Motor neuron (in vitro differentiated cells): Measurements from ENCODE around the gene PTPN11. TPM values are rescaled to one million over a fixed set of nuclear protein-coding genes. Genes with fewer than 3 reads are reported as not detected.

Experiments
- ATAC-seq, 8 experiments: fragments of 200-7000 bp; cut with Tn5 transposase; replicated peaks in 6 of 8; 2 replicates each; pipeline ENCODE4 v1.8.0; 2021; ENCODE audit warnings: mild to moderate bottlenecking in 8 of 8, moderate library complexity in 8 of 8
- H3K27ac ChIP-seq, 2 donors: fragments of 250-450 bp; sonication (Bioruptor Pico); 2 replicates each; pipeline ENCODE4 v1.9.0; 2021; ENCODE audit warnings: antibody characterized with exemption in 2 of 2, mild to moderate bottlenecking in 2 of 2, moderate library complexity in 1 of 2
- H3K4me1 ChIP-seq, 2 donors: fragments of 250-450 bp; sonication (Bioruptor Pico); replicated peaks in 1 of 2; 2 replicates each; pipeline ENCODE4 v1.6.1; 2021; ENCODE audit warnings: antibody characterized with exemption in 2 of 2, mild to moderate bottlenecking in 2 of 2, moderate library complexity in 1 of 2
- H3K4me3 ChIP-seq, 5 donors: fragments of 250-450 bp; sonication (Bioruptor Pico); 2 replicates each; pipeline ENCODE4 v1.9.0; 2021; ENCODE audit warnings: antibody characterized with exemption in 5 of 5, mild to moderate bottlenecking in 5 of 5, moderate library complexity in 4 of 5
- WGBS, 10 experiments: fragments of 450-650 bp; shearing (Covaris generic); methylation state at CpG; one replicate each; pipeline ENCODE4 v1.0.0; 2022; 5-methylcytosine and 5-hydroxymethylcytosine counted together
- in situ Hi-C, 9 experiments: fragments of 400-800 bp; cut with MboI; loops; one replicate each; pipeline ENCODE4 v1.15.0; 2021; ENCODE audit warnings: low sequenced_read_pairs in 9 of 9, low pct_unique_long_range_greater_than_20kb in 2 of 9; ENCODE audit not compliant: unreplicated experiment in 9 of 9
- total RNA-seq, 8 experiments: library from RNA; unstranded; fragments of 300-600 nt; gene quantifications; 2 replicates each; pipeline versions ENCODE4 v1.2.3 to v1.2.4, GENCODE V29; 2022

PTPN11 gene
- total RNA-seq, 8 experiments from 2014 or later, result 29.2 to 96.4 (median 49.9) TPM

DNA sequence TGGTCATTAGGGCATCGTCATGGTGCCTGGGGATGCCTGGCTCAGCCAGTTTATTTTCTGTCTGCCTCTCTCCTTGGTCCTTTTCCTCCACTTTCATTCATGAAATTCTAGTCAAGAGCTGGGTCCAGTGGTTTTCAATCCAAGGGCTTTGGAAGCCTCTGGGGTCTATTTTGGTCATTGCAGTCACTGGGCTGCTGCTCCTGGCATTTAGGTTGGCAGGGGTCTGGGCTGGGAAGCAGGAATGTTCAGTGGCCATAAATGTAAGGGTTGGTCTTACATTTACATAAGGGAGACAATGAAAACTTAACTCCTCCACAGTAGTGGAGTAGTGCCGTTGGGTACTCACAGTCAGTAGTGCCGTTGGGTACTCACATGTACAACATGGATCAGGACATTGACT is 48.1 kb downstream of the PTPN11 start:
- Histone ChIP-seq H3K4me3 (no peak overlapping the region), H3K27ac (no peak overlapping the region), H3K4me1 (no peaks in the 10 kb centered on the region)
- WGBS, 10 experiments, result 71 to 100% (median 100%) methylated on average over 1 to 3 of the region's 3 CpGs; no CpG with 5 or more reads in 3 of the 10 experiments
- in situ Hi-C loops, result loop anchor here in 1 of 9 experiments (25.0 kb wide), 1 partner anchor 470 kb away; the partner anchor contains the start of gene OAS3
- ATAC-seq, result no peak

DNA sequence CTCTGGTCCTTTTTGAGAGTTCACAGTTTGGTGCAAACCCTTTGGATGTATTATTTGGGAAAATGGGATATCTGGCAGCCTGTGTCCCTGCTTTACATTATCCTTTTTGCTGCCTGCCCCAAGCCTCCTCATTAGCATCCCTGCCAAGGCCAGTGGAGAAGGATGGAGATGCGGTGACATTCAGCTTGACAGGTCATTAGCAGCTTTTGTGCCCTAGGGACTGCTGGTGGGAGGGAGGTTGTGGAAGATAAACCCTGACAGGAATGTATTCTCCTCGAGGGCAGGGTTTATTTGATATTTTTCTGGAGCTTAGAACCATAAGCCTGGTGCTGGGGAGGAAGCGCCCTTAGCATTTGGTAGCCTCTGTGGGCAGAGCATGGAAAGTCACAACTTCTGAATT is 49.3 kb downstream of the PTPN11 start:
- WGBS, 10 experiments, result 58 to 100% (median 91%) methylated on average over 1 to 3 of the region's 3 CpGs; no CpG with 5 or more reads in 6 of the 10 experiments
- in situ Hi-C loops, result loop anchor here in 1 of 9 experiments (25.0 kb wide), 1 partner anchor 469 kb away; the partner anchor contains the start of gene OAS3
- peak in 1 of 8 experiments; percentile 21 for ATAC-seq

DNA sequence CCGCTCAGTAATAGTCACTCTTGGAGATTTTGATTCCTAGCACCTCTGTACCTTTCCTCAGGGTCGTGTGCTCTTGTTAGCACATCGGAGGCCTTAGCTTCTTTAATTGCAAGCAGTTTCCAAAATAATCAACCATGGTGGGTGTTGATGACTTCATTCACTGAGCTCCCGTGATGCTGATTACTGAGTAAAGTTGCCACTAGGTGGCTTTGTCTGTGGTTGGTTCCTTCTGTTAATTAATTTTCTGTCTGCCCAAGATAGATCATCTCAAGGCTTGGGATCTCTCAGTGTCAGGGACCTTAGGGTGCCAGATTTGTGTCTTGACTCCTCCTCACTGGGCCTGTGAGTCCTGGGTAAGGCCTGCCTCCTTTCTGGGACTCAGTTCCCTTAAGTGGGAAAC is 54.3 kb downstream of the PTPN11 start:
- in situ Hi-C loops, result loop anchor here in 1 of 9 experiments (25.0 kb wide), 1 partner anchor 464 kb away; the partner anchor contains the start of gene OAS3

More for the DNA sequence above, 49.3 kb downstream of the PTPN11 start:
- H3K4me3 ChIP-seq, result no peak overlapping the region
- no peak overlapping the region for H3K27ac ChIP-seq
- H3K4me1 ChIP-seq, result no peaks in the 10 kb centered on the region

DNA sequence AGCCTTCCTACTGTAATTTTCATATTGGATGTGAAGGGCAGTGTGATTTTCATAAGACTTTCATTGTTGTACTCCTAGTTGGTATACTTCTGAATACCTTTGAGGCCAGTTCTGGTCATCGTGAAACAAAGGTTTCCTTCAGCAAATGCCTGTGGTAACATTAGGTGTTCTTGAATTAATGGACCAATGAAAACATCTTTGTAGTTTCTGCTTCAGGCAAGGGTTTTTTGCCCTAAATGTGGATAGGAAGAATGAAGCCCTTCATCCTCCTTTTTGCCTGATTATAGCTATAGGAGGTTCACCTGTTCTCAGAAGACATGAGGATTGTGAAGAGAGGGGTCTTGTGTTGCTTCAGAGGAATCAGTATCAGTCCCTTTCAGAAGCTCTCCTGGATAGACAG is 60.7 kb downstream of the PTPN11 start:
- 100% methylated on average over 1 of the region's 1 CpG; no CpG with 5 or more reads in 1 of the 10 experiments for WGBS, 10 experiments
- in situ Hi-C loops, result no loop called here
- H3K27ac ChIP-seq, result no peak overlapping the region

More for the DNA sequence above, 54.3 kb downstream of the PTPN11 start:
- ATAC-seq, result peak in 1 of 8 experiments; percentile 10
- 79 to 100% (median 87%) methylated on average over 1 to 4 of the region's 4 CpGs; no CpG with 5 or more reads in 1 of the 10 experiments for WGBS, 10 experiments
- no peak overlapping the region for H3K27ac ChIP-seq
- no peak overlapping the region for H3K4me3 ChIP-seq
- H3K4me1 ChIP-seq, result no peaks in the 10 kb centered on the region

DNA sequence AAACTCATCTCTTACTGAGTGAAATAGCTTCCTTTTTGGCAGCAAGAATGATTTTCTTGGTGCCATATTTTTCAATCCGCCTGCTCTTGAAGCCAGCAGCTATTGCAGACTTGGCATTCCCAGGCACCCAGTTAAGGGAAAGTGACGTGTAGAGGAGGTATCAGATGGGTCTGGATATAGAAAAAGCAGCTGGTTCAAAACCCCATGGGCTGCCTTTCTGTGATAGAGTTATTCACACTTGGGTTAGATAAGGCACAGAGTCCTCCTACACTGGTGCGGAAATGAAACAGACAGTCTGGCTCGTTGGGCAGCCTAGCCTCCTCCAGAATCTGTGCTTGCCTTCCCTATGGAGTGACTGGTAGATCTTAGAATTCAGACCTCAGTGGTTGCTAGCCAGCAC is 62.2 kb downstream of the PTPN11 start:
- WGBS, 10 experiments, result 90 to 100% (median 97%) methylated on average over 2 to 3 of the region's 4 CpGs; no CpG with 5 or more reads in 2 of the 10 experiments
- ATAC-seq, result no peak
- in situ Hi-C loops, result no loop called here

More for the DNA sequence above, 60.7 kb downstream of the PTPN11 start:
- no peak for ATAC-seq
- H3K4me3 ChIP-seq, result no peak overlapping the region
- H3K4me1 ChIP-seq, result no peaks in the 10 kb centered on the region

DNA sequence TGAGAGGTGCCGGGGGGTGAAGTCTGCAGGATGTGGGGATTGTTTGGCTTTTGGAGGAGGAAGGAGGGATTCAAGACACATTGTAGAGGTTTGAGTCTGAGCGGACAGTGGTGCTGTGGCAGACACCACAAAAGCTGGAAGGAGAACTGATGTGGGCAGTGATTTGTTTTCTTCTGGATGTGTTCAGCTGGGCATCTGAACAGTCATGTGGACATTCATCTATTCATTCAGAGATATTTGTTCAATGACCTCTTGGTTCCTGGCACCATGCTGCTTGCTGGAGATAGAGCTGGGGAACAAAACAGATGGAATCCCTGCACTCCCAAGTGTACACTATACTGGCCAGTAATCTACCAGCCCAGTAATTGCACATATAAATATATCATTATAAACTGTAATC is 64.0 kb downstream of the PTPN11 start:
- no peak overlapping the region for H3K4me3 ChIP-seq
- H3K27ac ChIP-seq, result no peak overlapping the region
- 80 to 100% (median 100%) methylated on average over 1 to 2 of the region's 2 CpGs; no CpG with 5 or more reads in 4 of the 10 experiments for WGBS, 10 experiments
- H3K4me1 ChIP-seq, result no peaks in the 10 kb centered on the region
- peak in 1 of 8 experiments; percentile 53 for ATAC-seq
- in situ Hi-C loops, result no loop called here

More for the DNA sequence above, 62.2 kb downstream of the PTPN11 start:
- no peak overlapping the region for H3K27ac ChIP-seq
- no peak overlapping the region for H3K4me3 ChIP-seq
- H3K4me1 ChIP-seq, result no peaks in the 10 kb centered on the region

DNA sequence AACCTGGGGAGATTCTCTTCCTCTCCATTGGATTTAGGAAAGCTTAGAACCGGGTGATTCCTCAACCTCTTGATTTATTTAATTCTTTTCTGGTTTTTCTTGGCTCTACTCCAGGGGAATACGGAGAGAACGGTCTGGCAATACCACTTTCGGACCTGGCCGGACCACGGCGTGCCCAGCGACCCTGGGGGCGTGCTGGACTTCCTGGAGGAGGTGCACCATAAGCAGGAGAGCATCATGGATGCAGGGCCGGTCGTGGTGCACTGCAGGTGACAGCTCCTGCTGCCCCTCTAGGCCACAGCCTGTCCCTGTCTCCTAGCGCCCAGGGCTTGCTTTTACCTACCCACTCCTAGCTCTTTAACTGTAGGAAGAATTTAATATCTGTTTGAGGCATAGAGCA is 67.6 kb downstream of the PTPN11 start:
- ATAC-seq, result no peak
- Histone ChIP-seq H3K4me1 (no peaks in the 10 kb centered on the region), H3K4me3 (no peak overlapping the region), H3K27ac (no peak overlapping the region)
- in situ Hi-C loops, result no loop called here
- 93 to 100% (median 96%) methylated on average over 1 to 12 of the region's 12 CpGs; no CpG with 5 or more reads in 4 of the 10 experiments for WGBS, 10 experiments

DNA sequence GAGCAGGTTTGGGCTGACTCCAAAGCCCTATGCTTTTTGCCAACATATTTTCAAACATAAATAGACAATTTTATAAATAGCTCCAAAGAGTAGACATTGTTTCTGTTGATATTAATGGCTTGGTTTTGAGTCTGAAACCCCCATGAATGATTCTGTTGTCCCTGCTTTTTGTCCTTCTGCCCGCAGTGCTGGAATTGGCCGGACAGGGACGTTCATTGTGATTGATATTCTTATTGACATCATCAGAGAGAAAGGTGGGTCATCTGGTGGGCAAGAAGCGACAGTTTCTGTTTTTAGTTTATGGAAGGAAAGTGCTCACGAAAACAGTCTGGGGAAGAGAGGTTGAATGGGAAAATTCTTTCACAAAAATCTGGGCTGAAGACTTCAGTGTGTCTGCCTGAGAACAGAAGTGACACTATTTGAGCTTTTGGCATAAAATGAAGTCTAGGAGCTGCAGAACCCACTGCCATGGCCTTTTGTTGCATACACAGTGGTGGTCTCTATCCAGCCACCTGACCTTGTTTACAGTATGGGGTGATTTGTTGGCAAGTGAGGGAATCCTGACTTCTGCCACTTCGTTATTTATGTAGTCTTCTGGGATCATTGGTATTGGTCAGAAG is 69.6 kb downstream of the PTPN11 start:
- ATAC-seq, result no peak
- Histone ChIP-seq H3K27ac (no peak overlapping the region), H3K4me1 (no peaks in the 10 kb centered on the region), H3K4me3 (no peak overlapping the region)
- WGBS, 10 experiments, result 89 to 100% (median 91%) methylated on average over 1 to 6 of the region's 6 CpGs; no CpG with 5 or more reads in 2 of the 10 experiments
- in situ Hi-C loops, result no loop called here

DNA sequence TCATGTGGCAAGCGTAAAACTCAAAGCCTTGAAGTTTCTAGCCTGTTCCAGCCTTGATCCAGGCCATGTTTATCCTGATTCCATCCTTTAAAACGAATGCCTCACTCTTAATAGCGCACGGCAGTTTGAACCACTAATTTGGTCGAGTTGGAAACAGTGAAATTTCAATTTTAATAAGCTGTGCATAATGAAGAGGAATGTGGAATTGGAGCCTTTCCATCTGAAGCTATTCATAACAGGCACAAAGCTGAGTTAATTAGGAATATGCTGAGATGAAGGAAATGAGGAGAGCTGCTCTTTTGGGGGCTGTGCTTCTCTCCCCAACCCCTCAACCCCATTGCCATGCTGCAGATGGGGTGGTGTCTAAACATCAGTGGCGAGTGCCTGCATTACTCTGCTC is 70.7 kb downstream of the PTPN11 start:
- in situ Hi-C loops, result no loop called here
- ATAC-seq, result no peak
- Histone ChIP-seq H3K4me3 (no peak overlapping the region), H3K27ac (no peak overlapping the region), H3K4me1 (no peaks in the 10 kb centered on the region)
- 51 to 100% (median 89%) methylated on average over 1 to 6 of the region's 6 CpGs; no CpG with 5 or more reads in 4 of the 10 experiments for WGBS, 10 experiments

DNA sequence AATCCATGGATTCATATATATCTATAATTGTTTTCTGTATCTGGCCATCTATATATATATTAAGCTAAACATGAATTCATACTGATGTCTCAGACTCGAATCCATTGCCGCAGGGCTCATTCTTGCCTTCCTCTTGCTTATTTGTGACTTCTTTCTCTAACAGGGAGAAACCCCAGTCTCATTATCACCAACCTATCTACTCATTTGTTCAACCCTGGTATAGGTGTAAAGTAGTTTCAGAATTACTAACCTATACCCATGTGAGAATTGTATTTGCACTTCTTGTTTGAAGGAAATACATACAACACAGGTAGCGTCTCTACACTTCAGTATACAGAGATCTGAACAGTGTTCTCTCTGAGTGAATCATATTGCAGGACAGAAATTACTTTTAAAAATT is 77.7 kb downstream of the PTPN11 start:
- Histone ChIP-seq H3K27ac (no peak overlapping the region), H3K4me1 (no peaks in the 10 kb centered on the region), H3K4me3 (no peak overlapping the region)
- ATAC-seq, result no peak
- WGBS, 10 experiments, result 88 to 100% (median 100%) methylated on average over 1 to 3 of the region's 3 CpGs; no CpG with 5 or more reads in 3 of the 10 experiments
- in situ Hi-C loops, result no loop called here

DNA sequence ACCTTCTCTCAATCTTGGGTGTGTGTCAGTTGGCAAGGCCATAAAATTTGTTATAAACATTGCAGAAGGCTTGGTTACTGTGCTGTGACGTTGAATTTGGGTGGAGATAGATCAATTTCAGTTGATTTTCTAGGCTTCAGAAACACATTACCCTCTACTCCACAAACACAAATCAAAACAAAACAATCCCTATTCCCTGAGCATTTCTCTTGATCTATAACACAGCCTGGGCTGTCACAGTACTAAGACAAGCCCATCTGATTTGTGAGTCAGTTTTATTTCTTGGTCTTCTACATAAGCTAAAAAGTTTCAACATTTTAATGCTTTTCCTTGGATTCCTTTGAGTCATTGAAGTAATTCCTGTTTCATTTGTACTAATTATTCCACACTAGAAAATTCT is 79.8 kb downstream of the PTPN11 start:
- Histone ChIP-seq H3K4me1 (no peaks in the 10 kb centered on the region), H3K27ac (no peak overlapping the region), H3K4me3 (no peak overlapping the region)
- 43 to 100% (median 73%) methylated on average over 1 of the region's 1 CpG; no CpG with 5 or more reads in 2 of the 10 experiments for WGBS, 10 experiments
- peak in 2 of 8 experiments; percentile 89 to 92 for ATAC-seq
- in situ Hi-C loops, result no loop called here

DNA sequence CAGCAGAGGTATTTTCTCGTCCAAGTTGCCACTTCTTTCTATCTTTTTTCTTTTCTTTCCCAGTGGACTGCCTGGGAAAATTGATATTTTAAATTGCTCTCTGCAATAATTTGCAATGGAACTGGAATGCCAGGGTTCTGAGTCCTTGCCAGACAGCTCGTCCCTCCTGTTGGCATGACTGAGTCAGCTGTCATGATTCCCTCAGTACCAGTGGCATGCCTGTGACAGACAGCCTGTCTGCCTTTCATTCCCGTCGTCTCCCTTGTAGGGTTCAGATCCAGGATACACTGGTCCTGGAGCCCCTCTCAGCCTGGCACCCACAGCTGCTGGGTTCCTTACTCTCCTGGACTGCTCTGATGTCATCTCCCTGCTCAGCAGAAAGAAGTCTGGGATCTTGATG is 84.8 kb downstream of the PTPN11 start:
- no peak for ATAC-seq
- no peak overlapping the region for H3K4me3 ChIP-seq
- H3K4me1 ChIP-seq, result no peaks in the 10 kb centered on the region
- in situ Hi-C loops, result no loop called here
- H3K27ac ChIP-seq, result no peak overlapping the region
- 34 to 100% (median 79%) methylated on average over 1 to 4 of the region's 4 CpGs; no CpG with 5 or more reads in 1 of the 10 experiments for WGBS, 10 experiments

DNA sequence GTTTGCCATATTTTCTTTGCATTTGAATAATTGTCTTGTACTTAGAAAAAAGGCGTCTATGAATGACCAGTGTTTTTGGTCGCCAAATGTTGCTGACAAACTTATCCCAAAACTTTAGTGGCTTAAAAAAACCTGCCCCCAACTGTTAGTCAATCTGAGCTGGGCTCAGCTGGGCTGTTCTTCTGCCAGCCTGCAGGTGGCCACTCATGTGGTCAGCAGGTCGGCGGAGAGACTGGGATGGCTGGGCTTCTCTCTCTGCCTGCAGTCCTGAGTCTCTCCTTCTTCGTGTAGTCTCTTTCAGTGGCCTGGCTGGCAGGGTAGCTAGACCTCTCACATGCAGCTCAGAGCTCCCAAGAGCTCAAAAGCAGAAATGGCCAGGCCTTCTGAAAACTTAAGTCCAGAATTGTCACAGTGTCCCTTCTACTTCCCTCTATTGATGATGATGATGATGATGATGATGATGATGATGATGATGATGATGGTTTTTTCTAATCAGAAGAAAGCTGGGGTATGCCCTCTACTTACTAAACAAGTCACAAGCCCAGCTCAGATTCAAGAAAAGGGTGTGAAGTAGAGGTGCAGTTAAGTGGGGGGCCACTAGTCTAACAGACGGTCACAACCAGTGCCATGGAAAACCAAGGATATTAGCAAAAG is 87.9 kb downstream of the PTPN11 start:
- H3K4me1 ChIP-seq, result no peaks in the 10 kb centered on the region
- no peak overlapping the region for H3K4me3 ChIP-seq
- in situ Hi-C loops, result no loop called here
- ATAC-seq, result no peak
- WGBS, 10 experiments, result 85 to 100% (median 100%) methylated on average over 1 to 4 of the region's 6 CpGs
- no peak overlapping the region for H3K27ac ChIP-seq
